HL-60 (cell line): Measurements from ENCODE around the gene AMN.

Experiments used
- DNase-seq, 2 experiments: peaks; one replicate each; pipeline ENCODE4 v3.0.0-alpha.2; 2010 to 2020; ENCODE audit warnings: low read depth in 1 of 2, low spot score in 1 of 2
- H3K27ac ChIP-seq: fragments of 250-450 bp; sonication (Bioruptor Pico); replicated peaks from 2 replicates; pipeline ENCODE4 v1.5.1; 2020; ENCODE audit warnings: mild to moderate bottlenecking, moderate library complexity
- H3K27me3 ChIP-seq: fragments of 250-450 bp; sonication (Bioruptor Pico); 2 replicates; pipeline ENCODE4 v1.5.1; 2021; ENCODE audit warnings: mild to moderate bottlenecking, moderate library complexity; ENCODE audit not compliant: insufficient read depth, poor library complexity, severe bottlenecking
- H3K4me3 ChIP-seq: replicated peaks from 2 replicates; pipeline ENCODE4 v1.5.1; 2011; ENCODE audit warnings: mild to moderate bottlenecking, control low read depth, low read length; ENCODE audit not compliant: insufficient read depth
- GABPA ChIP-seq: IDR thresholded peaks from 2 replicates; pipeline ENCODE4 v1.6.1; 2012; ENCODE audit warnings: low read depth
- POLR2AphosphoS5 ChIP-seq: IDR thresholded peaks from 2 replicates; pipeline ENCODE4 v1.6.1; 2012; ENCODE audit warnings: low read depth
- SPI1 ChIP-seq: IDR thresholded peaks from 2 replicates; pipeline ENCODE4 v1.6.1; 2012; ENCODE audit warnings: low read depth, mild to moderate bottlenecking, borderline replicate concordance
- TF ChIP-seq, protein P1 (sequence below): IDR thresholded peaks from one replicate; pipeline ENCODE4 v1.5.1; 2011; ENCODE audit warnings: low read length, control low read depth, inconsistent platforms; ENCODE audit not compliant: insufficient read depth
- TF ChIP-seq, protein P2 (sequence below): IDR thresholded peaks from 2 replicates; pipeline ENCODE4 v1.6.1; 2012; ENCODE audit warnings: low read depth; ENCODE audit not compliant: insufficient replicate concordance

Gene AMN

DNA sequence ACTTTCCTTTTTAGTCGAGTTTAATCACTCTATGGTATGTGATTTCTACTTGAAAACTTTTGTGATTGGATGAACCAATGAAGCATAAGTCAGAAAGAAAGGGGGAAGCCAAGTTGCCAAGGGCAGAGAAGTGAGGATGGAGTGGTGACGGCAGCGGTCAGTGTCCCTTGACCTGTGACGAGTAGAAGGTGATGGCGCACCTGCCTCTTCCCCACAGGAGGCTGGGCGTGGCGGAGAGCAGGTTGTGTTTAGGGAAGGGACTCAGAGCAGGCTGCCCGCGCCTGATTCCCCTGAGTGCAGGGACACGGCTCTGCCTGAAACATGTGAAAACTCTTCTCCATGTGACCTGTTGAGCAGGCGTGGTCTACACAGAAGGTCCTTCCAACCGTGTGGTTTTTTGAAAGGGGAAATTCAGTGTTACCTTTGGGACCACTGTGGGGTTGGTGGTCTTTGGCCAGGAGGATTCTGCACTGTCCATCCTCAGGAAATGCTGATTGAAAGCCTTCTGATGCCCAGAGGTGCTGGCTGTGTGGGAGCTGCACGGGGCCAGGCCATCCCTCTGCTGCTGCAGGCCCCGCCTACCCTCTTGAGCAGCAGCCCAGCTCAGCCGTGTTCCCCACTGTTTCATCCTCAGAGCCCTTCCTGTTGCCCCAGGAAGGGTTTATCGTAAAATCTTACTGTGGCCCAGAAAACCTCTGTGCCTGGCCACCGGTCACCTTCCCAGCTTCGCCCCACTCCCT, 23.5 kb upstream of the AMN start:
- H3K27ac ChIP-seq = no peak overlapping the region
- DNase-seq = no peak
- H3K4me3 ChIP-seq = no peak overlapping the region
- H3K27me3 ChIP-seq = no peaks in the 10 kb centered on the region
- TF ChIP-seq, protein P1, sequence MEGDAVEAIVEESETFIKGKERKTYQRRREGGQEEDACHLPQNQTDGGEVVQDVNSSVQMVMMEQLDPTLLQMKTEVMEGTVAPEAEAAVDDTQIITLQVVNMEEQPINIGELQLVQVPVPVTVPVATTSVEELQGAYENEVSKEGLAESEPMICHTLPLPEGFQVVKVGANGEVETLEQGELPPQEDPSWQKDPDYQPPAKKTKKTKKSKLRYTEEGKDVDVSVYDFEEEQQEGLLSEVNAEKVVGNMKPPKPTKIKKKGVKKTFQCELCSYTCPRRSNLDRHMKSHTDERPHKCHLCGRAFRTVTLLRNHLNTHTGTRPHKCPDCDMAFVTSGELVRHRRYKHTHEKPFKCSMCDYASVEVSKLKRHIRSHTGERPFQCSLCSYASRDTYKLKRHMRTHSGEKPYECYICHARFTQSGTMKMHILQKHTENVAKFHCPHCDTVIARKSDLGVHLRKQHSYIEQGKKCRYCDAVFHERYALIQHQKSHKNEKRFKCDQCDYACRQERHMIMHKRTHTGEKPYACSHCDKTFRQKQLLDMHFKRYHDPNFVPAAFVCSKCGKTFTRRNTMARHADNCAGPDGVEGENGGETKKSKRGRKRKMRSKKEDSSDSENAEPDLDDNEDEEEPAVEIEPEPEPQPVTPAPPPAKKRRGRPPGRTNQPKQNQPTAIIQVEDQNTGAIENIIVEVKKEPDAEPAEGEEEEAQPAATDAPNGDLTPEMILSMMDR = no peak
- TF ChIP-seq, protein P2, sequence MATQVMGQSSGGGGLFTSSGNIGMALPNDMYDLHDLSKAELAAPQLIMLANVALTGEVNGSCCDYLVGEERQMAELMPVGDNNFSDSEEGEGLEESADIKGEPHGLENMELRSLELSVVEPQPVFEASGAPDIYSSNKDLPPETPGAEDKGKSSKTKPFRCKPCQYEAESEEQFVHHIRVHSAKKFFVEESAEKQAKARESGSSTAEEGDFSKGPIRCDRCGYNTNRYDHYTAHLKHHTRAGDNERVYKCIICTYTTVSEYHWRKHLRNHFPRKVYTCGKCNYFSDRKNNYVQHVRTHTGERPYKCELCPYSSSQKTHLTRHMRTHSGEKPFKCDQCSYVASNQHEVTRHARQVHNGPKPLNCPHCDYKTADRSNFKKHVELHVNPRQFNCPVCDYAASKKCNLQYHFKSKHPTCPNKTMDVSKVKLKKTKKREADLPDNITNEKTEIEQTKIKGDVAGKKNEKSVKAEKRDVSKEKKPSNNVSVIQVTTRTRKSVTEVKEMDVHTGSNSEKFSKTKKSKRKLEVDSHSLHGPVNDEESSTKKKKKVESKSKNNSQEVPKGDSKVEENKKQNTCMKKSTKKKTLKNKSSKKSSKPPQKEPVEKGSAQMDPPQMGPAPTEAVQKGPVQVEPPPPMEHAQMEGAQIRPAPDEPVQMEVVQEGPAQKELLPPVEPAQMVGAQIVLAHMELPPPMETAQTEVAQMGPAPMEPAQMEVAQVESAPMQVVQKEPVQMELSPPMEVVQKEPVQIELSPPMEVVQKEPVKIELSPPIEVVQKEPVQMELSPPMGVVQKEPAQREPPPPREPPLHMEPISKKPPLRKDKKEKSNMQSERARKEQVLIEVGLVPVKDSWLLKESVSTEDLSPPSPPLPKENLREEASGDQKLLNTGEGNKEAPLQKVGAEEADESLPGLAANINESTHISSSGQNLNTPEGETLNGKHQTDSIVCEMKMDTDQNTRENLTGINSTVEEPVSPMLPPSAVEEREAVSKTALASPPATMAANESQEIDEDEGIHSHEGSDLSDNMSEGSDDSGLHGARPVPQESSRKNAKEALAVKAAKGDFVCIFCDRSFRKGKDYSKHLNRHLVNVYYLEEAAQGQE = no peak
- TF ChIP-seq SPI1 (no peak), POLR2AphosphoS5 (no peak), GABPA (no peak)

DNA sequence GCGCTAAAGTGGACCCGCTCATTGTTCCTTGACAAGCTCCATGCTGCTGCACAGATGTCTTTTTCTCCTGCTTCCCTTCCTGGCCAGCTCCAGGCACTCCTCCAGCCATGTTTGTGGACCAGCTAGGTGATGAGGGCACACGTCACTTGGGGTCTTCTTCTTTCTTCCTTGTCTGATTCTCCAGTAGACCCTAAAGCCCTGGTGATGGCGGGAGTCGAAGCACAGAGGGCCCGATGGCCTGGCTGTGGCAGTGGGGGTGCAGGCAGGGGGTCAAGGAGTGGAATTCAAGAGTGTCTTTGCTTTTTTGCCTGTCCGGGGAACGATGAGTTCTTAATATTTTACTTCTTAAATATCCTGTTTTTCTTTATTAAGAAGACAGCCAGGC, 23.0 kb upstream of the AMN start:
- TF ChIP-seq SPI1 = no peak
- TF ChIP-seq POLR2AphosphoS5 = no peak
- TF ChIP-seq, protein P1 = no peak
- TF ChIP-seq, protein P2 = no peak
- no peak overlapping the region for H3K27ac ChIP-seq
- H3K27me3 ChIP-seq = no peaks in the 10 kb centered on the region
- no peak overlapping the region for H3K4me3 ChIP-seq
- no peak for DNase-seq

DNA sequence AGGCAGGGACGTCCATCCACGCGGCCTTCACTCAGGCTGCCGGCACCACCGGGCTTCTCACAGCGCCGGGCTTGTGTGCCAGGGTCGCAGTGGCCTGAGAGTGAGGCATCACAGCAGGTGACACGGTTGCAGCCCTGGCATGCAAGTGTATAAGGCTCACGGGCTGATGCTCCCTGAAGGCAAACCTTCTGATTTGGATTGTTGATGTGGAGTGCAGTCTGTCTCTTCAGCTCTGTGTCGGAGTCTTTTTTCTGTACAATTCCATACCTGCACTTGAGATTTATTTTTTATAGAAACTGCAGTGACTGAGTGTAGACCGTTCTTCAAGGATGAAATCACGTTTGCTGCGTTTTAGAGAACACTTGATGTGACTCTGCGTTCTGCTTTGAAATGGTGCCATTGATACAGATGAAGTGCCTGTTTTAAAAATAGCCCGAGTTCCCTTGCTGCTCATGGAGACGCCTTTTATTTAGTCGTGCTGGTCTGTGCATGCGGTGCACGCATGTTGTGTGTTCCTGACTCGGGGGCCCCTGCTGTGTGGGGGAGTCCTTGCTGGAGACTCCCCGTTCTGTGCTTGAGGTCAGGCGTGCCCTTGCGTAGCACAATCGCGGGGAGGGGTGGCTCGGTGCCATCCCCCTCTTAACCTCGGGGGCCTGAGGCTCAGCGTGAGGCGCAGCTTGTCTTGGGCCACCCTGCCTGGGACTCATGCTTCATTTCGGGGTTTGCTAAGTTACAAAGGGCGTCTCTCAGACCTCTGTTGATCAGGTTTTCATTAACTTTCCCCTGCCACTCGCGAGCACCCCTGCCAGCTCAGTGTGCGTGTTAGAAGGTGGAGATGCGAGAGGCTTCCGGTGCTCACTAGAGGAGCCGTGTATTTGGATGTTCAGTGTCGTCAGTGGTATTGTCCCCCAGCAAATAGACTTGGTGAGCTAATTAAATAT, 21.6 kb upstream of the AMN start:
- Histone ChIP-seq H3K27ac (peak overlapping the region; percentile 30), H3K27me3 (no peaks in the 10 kb centered on the region), H3K4me3 (no peak overlapping the region)
- no peak for TF ChIP-seq SPI1
- TF ChIP-seq POLR2AphosphoS5 = no peak
- TF ChIP-seq, protein P2 = no peak
- TF ChIP-seq, protein P1 = no peak
- no peak for DNase-seq
